COLO668 (cell line): ENCODE results near the gene SLC29A3.
"Not testable (repeated sequence)": the region's sequence is repeated elsewhere in the genome, so short reads cannot be mapped to it uniquely, and the experiment has no call there.

ENCODE experiments used
- DNase-seq: peaks from one replicate; lab custom pipeline; 2025; ENCODE audit not compliant: unreplicated experiment; lab: John Stamatoyannopoulos, UW

The SLC29A3 gene

GRCh38 chr10:71344154-71344925, 25.3 kb downstream of the SLC29A3 start:
- DNase-seq = no peak

GRCh38 chr10:71344993-71345480, 26.0 kb downstream of the SLC29A3 start:
- DNase-seq = peak; percentile 7

- DNase-seq = no peak
Observed at GRCh38 chr10:71345694-71346093, 26.6 kb downstream of the SLC29A3 start.

GRCh38 chr10:71346731-71347130, 27.7 kb downstream of the SLC29A3 start:
- no peak for DNase-seq

GRCh38 chr10:71347587-71348395, 28.7 kb downstream of the SLC29A3 start:
- peak; percentile 57 for DNase-seq

GRCh38 chr10:71348850-71349249, 29.8 kb downstream of the SLC29A3 start:
- no peak for DNase-seq

GRCh38 chr10:71349406-71349805, 30.3 kb downstream of the SLC29A3 start:
- DNase-seq = no peak

GRCh38 chr10:71351087-71351486, 32.0 kb downstream of the SLC29A3 start:
- DNase-seq = no peak

- no peak for DNase-seq
Observed at GRCh38 chr10:71351628-71352319, 32.7 kb downstream of the SLC29A3 start.

- DNase-seq = no peak
Observed at GRCh38 chr10:71353639-71354038, 34.6 kb downstream of the SLC29A3 start.

- no peak for DNase-seq
Observed at GRCh38 chr10:71354776-71355175, 35.7 kb downstream of the SLC29A3 start.

GRCh38 chr10:71355886-71356285, 36.8 kb downstream of the SLC29A3 start:
- no peak for DNase-seq

- no peak for DNase-seq
Observed at GRCh38 chr10:71357792-71358265, 38.8 kb downstream of the SLC29A3 start.

GRCh38 chr10:71358277-71358676, 39.2 kb downstream of the SLC29A3 start:
- no peak for DNase-seq

GRCh38 chr10:71358906-71359305, 39.8 kb downstream of the SLC29A3 start:
- DNase-seq = not testable (repeated sequence)

- DNase-seq = no peak
Observed at GRCh38 chr10:71359364-71360046, 40.4 kb downstream of the SLC29A3 start.

- no peak for DNase-seq
Observed at GRCh38 chr10:71360735-71361134, 41.7 kb downstream of the SLC29A3 start.

- no peak for DNase-seq
Observed at GRCh38 chr10:71361581-71361980, 42.5 kb downstream of the SLC29A3 start.

- no peak for DNase-seq
Observed at GRCh38 chr10:71362141-71362540, 43.1 kb downstream of the SLC29A3 start.

- DNase-seq = no peak
Observed at GRCh38 chr10:71363936-71364335, 44.9 kb downstream of the SLC29A3 start.

GRCh38 chr10:71365366-71365765, 46.3 kb downstream of the SLC29A3 start:
- no peak for DNase-seq
